SU-DHL-6 (cell line): ENCODE results near the gene CCDC15.

Source experiments
- H2AFZ ChIP-seq: fragments of 200-600 bp; sonication (generic); 2 replicates; pipeline ENCODE4 v1.6.1; 2014; ENCODE audit warnings: low read depth, mild to moderate bottlenecking, moderate library complexity, mixed read lengths, antibody characterized with exemption, low read length; ENCODE audit not compliant: severe bottlenecking
- H3F3A ChIP-seq: fragments of 200-600 bp; shearing (Covaris generic); 2 replicates; pipeline ENCODE4 v1.6.0; 2016; ENCODE audit warnings: antibody characterized with exemption, mild to moderate bottlenecking; ENCODE audit not compliant: insufficient read depth
- H3K27ac ChIP-seq: fragments of 200-600 bp; sonication (generic); 2 replicates; pipeline ENCODE4 v1.5.1; 2016; ENCODE audit warnings: low read depth, mild to moderate bottlenecking, low read length, moderate library complexity, mixed read lengths
- H3K27me3 ChIP-seq: fragments of 200-600 bp; sonication (generic), shearing (Covaris generic); 2 replicates; pipeline ENCODE4 v1.6.0; 2014; ENCODE audit warnings: mild to moderate bottlenecking, low read length
- H3K36me3 ChIP-seq: fragments of 200-600 bp; sonication (generic); 2 replicates; pipeline ENCODE4 v1.6.1; 2014; ENCODE audit warnings: mild to moderate bottlenecking, low read length, mixed read lengths
- H3K4me2 ChIP-seq: fragments of 300-600, 200-600 bp; shearing (Covaris generic), sonication (generic); 2 replicates; pipeline ENCODE4 v1.6.0; 2014; ENCODE audit warnings: low read length, low read depth, mild to moderate bottlenecking; ENCODE audit not compliant: poor library complexity, severe bottlenecking
- H3K4me3 ChIP-seq: fragments of 200-600 bp; sonication (generic); 2 replicates; pipeline ENCODE4 v1.5.1; 2014; ENCODE audit warnings: antibody characterized with exemption, low read length, mild to moderate bottlenecking, mixed read lengths; ENCODE audit not compliant: insufficient read depth, poor library complexity, severe bottlenecking
- H3K79me2 ChIP-seq: fragments of 200-600 bp; sonication (generic); 2 replicates; pipeline ENCODE4 v1.6.1; 2014; ENCODE audit warnings: mild to moderate bottlenecking, low read length, moderate library complexity; ENCODE audit not compliant: insufficient read depth
- H3K9ac ChIP-seq: fragments of 200-600 bp; sonication (generic); 2 replicates; pipeline ENCODE4 v1.7.0; 2014; ENCODE audit warnings: mild to moderate bottlenecking, low read length
- H3K9me2 ChIP-seq: fragments of 200-600 bp; sonication (generic); replicated peaks from 2 replicates; pipeline ENCODE4 v1.6.1; 2014; ENCODE audit warnings: low read length; ENCODE audit not compliant: insufficient read depth
- H3K9me3 ChIP-seq: fragments of 200-600 bp; sonication (generic); 2 replicates; pipeline ENCODE4 v1.6.1; 2014; ENCODE audit warnings: low read length, mixed read lengths; ENCODE audit not compliant: insufficient read depth
- H4K20me1 ChIP-seq: fragments of 200-600 bp; sonication (generic); 2 replicates; pipeline ENCODE4 v1.6.1; 2014; ENCODE audit warnings: low read depth, mild to moderate bottlenecking, antibody characterized with exemption, low read length, moderate library complexity, mixed read lengths
- EZH2phosphoT487 ChIP-seq: fragments of 200-600 bp; sonication (generic), shearing (Covaris generic); conservative IDR thresholded peaks from 2 replicates; pipeline ENCODE4 v1.6.1; 2018; ENCODE audit warnings: mild to moderate bottlenecking, antibody characterized with exemption, low read length, moderate library complexity, mixed read lengths
- TF ChIP-seq, protein P1 (sequence below): fragments of 200-600 bp; sonication (generic); IDR thresholded peaks from one replicate; pipeline ENCODE4 v1.5.1; 2017; ENCODE audit warnings: antibody characterized with exemption, mild to moderate bottlenecking, low read length, moderate library complexity; ENCODE audit not compliant: insufficient read depth, poor library complexity, severe bottlenecking

Gene CCDC15

GRCh38 chr11:125001079-125001778, 47.2 kb downstream of the CCDC15 start:
- Histone ChIP-seq H3K9me3 (no peaks in the 10 kb centered on the region), H3K4me3 (no peak overlapping the region), H3K9me2 (no peaks in the 10 kb centered on the region), H4K20me1 (no peaks in the 10 kb centered on the region), H3K27me3 (no peaks in the 10 kb centered on the region), H3K79me2 (no peaks in the 10 kb centered on the region), H3F3A (no peaks in the 10 kb centered on the region), H3K9ac (no peak overlapping the region), H3K27ac (no peak overlapping the region), H3K4me2 (no peak overlapping the region), H2AFZ (no peak overlapping the region), H3K36me3 (peaks cover under 1% of the 10 kb centered on the region; the same call in 1 of the 2 replicates)
- no peak for TF ChIP-seq EZH2phosphoT487
- TF ChIP-seq, protein P1, sequence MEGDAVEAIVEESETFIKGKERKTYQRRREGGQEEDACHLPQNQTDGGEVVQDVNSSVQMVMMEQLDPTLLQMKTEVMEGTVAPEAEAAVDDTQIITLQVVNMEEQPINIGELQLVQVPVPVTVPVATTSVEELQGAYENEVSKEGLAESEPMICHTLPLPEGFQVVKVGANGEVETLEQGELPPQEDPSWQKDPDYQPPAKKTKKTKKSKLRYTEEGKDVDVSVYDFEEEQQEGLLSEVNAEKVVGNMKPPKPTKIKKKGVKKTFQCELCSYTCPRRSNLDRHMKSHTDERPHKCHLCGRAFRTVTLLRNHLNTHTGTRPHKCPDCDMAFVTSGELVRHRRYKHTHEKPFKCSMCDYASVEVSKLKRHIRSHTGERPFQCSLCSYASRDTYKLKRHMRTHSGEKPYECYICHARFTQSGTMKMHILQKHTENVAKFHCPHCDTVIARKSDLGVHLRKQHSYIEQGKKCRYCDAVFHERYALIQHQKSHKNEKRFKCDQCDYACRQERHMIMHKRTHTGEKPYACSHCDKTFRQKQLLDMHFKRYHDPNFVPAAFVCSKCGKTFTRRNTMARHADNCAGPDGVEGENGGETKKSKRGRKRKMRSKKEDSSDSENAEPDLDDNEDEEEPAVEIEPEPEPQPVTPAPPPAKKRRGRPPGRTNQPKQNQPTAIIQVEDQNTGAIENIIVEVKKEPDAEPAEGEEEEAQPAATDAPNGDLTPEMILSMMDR = no peak

GRCh38 chr11:125001849-125002248, 47.8 kb downstream of the CCDC15 start:
- Histone ChIP-seq H3F3A (no peaks in the 10 kb centered on the region), H3K4me2 (no peak overlapping the region), H3K9me2 (no peaks in the 10 kb centered on the region), H3K27me3 (no peaks in the 10 kb centered on the region), H3K9ac (no peak overlapping the region), H3K4me3 (no peak overlapping the region), H4K20me1 (no peaks in the 10 kb centered on the region), H3K36me3 (peaks cover 4% of the 10 kb centered on the region; the same call in 1 of the 2 replicates), H3K9me3 (no peaks in the 10 kb centered on the region), H2AFZ (no peak overlapping the region), H3K27ac (no peak overlapping the region), H3K79me2 (no peaks in the 10 kb centered on the region)
- TF ChIP-seq, protein P1 = no peak
- no peak for TF ChIP-seq EZH2phosphoT487

DNA sequence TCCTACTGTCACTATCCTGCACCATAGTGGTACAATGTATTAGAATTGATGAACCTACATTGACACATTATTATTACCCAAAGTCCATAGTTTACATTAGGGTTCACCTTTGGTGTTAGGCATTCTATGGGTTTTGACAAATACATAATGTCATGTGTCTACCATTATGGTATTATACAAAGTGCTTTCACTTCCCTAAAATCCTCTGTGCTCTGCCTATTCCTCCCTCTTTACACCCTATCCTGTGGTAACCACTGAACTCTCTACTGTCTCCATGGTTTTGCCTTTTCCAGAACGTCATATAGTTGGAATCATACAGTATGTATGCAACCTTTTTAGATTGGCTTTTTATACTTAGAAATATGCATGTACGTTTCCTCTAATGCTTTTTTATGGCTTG, 51.5 kb downstream of the CCDC15 start:
- H3K27me3 ChIP-seq = no peaks in the 10 kb centered on the region
- H3K4me3 ChIP-seq = no peak overlapping the region

More for the DNA sequence above, 51.5 kb downstream of the CCDC15 start:
- H3K9me3 ChIP-seq = no peaks in the 10 kb centered on the region
- no peak overlapping the region for H2AFZ ChIP-seq
- no peak overlapping the region for H3K9ac ChIP-seq
- no peaks in the 10 kb centered on the region for H4K20me1 ChIP-seq
- no peak overlapping the region for H3K4me2 ChIP-seq
- H3K79me2 ChIP-seq = no peaks in the 10 kb centered on the region
- H3F3A ChIP-seq = no peaks in the 10 kb centered on the region
- H3K27ac ChIP-seq = no peak overlapping the region
- TF ChIP-seq, protein P1 = no peak
- TF ChIP-seq EZH2phosphoT487 = no peak
- no peaks in the 10 kb centered on the region for H3K9me2 ChIP-seq
- peaks cover 4% of the 10 kb centered on the region; the same call in 1 of the 2 replicates for H3K36me3 ChIP-seq
